ENCODE measurements around the gene SCARF2.

- TF ChIP-seq, protein P1, sequence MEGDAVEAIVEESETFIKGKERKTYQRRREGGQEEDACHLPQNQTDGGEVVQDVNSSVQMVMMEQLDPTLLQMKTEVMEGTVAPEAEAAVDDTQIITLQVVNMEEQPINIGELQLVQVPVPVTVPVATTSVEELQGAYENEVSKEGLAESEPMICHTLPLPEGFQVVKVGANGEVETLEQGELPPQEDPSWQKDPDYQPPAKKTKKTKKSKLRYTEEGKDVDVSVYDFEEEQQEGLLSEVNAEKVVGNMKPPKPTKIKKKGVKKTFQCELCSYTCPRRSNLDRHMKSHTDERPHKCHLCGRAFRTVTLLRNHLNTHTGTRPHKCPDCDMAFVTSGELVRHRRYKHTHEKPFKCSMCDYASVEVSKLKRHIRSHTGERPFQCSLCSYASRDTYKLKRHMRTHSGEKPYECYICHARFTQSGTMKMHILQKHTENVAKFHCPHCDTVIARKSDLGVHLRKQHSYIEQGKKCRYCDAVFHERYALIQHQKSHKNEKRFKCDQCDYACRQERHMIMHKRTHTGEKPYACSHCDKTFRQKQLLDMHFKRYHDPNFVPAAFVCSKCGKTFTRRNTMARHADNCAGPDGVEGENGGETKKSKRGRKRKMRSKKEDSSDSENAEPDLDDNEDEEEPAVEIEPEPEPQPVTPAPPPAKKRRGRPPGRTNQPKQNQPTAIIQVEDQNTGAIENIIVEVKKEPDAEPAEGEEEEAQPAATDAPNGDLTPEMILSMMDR (conservative IDR thresholded peaks at IDR 0.05 in 1 of 2, IDR thresholded peaks at IDR 0.05 in 1 of 2; ENCODE audit: extremely low read depth in 1 of 2, insufficient read depth in 1 of 2, low read depth in 1 of 2, low read length in 2 of 2), result no peak
- TF ChIP-seq EZH2 (IDR thresholded peaks at IDR 0.05; ENCODE audit: borderline replicate concordance, low read length), result no peak
Measured at GRCh38 chr22:20422271-20423007, 15.2 kb downstream of the SCARF2 start.
